Panc1 (cell line): Measurements from ENCODE around the gene LHX3.

Experiments used
- POLR2AphosphoS5 ChIP-seq: IDR thresholded peaks from 2 replicates; pipeline ENCODE4 v1.6.1; 2012; ENCODE audit warnings: mild to moderate bottlenecking, low read depth, low read length, moderate library complexity
- TF ChIP-seq, protein P1 (sequence below): fragments of 450-650 bp; IDR thresholded peaks from 2 replicates; pipeline ENCODE4 v1.5.1; 2017; ENCODE audit warnings: mild to moderate bottlenecking
- TF ChIP-seq, protein P2 (sequence below), 2 experiments: IDR thresholded peaks; 2 replicates each; pipeline ENCODE4 v1.6.1; 2011 to 2012; ENCODE audit warnings: low read depth in 2 of 2, control low read depth in 1 of 2, low read length in 1 of 2, mild to moderate bottlenecking in 1 of 2, moderate library complexity in 1 of 2; ENCODE audit not compliant: insufficient read depth in 1 of 2

DNA sequence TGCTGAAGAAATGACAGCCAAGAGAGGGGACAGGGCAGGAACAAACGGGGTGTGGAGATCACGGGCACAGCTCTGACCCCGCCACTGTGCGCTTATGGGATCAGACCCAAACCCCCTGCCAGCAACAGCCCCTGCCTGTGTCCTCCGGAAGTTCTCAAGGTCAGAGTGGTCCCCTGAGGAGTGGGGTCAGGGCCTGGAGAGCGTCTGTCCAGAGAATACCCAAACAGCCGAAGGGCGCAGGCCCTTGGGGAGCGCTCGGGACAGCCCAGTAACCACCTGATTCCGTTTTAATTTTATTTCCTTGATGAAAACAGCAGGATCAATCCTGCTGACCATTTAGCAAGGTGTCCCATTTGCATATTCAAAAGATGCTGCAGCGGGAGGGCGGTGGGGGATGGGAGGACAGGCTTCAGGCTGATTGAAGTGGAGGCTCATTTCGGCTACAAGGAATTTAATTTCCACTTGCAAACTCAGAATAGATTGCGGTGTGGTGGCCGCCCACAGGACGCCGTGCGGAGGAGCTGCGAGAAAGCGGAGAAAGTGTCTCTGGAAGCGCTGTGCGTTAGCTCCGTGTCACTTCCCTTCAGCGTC lies 53.6 kb downstream of the LHX3 start:
- TF ChIP-seq, protein P1, sequence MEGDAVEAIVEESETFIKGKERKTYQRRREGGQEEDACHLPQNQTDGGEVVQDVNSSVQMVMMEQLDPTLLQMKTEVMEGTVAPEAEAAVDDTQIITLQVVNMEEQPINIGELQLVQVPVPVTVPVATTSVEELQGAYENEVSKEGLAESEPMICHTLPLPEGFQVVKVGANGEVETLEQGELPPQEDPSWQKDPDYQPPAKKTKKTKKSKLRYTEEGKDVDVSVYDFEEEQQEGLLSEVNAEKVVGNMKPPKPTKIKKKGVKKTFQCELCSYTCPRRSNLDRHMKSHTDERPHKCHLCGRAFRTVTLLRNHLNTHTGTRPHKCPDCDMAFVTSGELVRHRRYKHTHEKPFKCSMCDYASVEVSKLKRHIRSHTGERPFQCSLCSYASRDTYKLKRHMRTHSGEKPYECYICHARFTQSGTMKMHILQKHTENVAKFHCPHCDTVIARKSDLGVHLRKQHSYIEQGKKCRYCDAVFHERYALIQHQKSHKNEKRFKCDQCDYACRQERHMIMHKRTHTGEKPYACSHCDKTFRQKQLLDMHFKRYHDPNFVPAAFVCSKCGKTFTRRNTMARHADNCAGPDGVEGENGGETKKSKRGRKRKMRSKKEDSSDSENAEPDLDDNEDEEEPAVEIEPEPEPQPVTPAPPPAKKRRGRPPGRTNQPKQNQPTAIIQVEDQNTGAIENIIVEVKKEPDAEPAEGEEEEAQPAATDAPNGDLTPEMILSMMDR = no peak
- no peak for TF ChIP-seq POLR2AphosphoS5
- TF ChIP-seq, protein P2, sequence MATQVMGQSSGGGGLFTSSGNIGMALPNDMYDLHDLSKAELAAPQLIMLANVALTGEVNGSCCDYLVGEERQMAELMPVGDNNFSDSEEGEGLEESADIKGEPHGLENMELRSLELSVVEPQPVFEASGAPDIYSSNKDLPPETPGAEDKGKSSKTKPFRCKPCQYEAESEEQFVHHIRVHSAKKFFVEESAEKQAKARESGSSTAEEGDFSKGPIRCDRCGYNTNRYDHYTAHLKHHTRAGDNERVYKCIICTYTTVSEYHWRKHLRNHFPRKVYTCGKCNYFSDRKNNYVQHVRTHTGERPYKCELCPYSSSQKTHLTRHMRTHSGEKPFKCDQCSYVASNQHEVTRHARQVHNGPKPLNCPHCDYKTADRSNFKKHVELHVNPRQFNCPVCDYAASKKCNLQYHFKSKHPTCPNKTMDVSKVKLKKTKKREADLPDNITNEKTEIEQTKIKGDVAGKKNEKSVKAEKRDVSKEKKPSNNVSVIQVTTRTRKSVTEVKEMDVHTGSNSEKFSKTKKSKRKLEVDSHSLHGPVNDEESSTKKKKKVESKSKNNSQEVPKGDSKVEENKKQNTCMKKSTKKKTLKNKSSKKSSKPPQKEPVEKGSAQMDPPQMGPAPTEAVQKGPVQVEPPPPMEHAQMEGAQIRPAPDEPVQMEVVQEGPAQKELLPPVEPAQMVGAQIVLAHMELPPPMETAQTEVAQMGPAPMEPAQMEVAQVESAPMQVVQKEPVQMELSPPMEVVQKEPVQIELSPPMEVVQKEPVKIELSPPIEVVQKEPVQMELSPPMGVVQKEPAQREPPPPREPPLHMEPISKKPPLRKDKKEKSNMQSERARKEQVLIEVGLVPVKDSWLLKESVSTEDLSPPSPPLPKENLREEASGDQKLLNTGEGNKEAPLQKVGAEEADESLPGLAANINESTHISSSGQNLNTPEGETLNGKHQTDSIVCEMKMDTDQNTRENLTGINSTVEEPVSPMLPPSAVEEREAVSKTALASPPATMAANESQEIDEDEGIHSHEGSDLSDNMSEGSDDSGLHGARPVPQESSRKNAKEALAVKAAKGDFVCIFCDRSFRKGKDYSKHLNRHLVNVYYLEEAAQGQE (IDR thresholded peaks at IDR 0.05; ENCODE audit: insufficient read depth in 1 of 2, low read depth in 2 of 2, low read length in 1 of 2) = no peak
